Mucosa of rectum (tissue), 2 donors: ENCODE results near the gene EIF4E1B.

Source experiments
- H3K27ac ChIP-seq, 2 donors: one replicate each; pipeline ENCODE4 v1.7.0; 2013; ENCODE audit warnings: inconsistent platforms in 2 of 2, low read depth in 2 of 2, low read length in 2 of 2
- H3K27me3 ChIP-seq, 2 donors: one replicate each; pipeline ENCODE4 v1.7.0; 2013; ENCODE audit warnings: low read length in 2 of 2; ENCODE audit not compliant: control insufficient read depth in 2 of 2, insufficient read depth in 2 of 2
- H3K36me3 ChIP-seq, 2 donors: one replicate each; pipeline ENCODE4 v1.7.0; 2013; ENCODE audit warnings: low read length in 2 of 2; ENCODE audit not compliant: control insufficient read depth in 2 of 2, insufficient read depth in 2 of 2
- H3K4me1 ChIP-seq, 2 donors: one replicate each; pipeline ENCODE4 v1.7.0; 2013; ENCODE audit warnings: low read length in 2 of 2, mild to moderate bottlenecking in 1 of 2; ENCODE audit not compliant: control insufficient read depth in 2 of 2, insufficient read depth in 2 of 2
- H3K4me3 ChIP-seq, 2 donors: one replicate each; pipeline ENCODE4 v1.7.0; 2013; ENCODE audit warnings: low read length in 2 of 2
- H3K9ac ChIP-seq, 2 donors: one replicate each; pipeline ENCODE4 v1.7.0; 2013; ENCODE audit warnings: low read length in 2 of 2, low read depth in 1 of 2, mild to moderate bottlenecking in 1 of 2
- H3K9me3 ChIP-seq, 2 donors: one replicate each; pipeline ENCODE4 v1.7.0; 2013; ENCODE audit warnings: low read length in 2 of 2; ENCODE audit not compliant: control insufficient read depth in 2 of 2
- donor health status: healthy.
- donor health status: Normal muscosa, but diverticular disease.

EIF4E1B gene

DNA sequence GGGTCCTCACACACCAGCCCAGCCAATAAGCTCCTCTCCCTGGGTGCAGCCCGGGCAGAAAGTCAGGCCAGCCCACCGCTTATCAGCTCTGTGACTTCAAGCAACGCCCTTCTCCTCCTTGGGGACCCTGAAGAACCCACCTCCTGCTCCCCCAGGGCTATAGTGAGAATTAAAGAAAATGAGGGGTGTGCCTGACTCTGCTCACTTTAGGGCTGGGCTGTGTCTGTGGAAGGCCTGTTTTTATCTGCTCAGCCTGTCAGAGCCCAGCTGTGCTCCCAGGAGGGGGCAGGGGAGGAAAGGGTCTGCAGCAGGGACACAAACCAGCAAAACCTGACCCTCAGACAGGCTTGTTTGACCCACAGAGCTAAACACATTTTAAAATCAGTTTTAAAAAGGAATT is 24.4 kb upstream of the EIF4E1B start:
- H3K27me3 ChIP-seq: peaks cover 4 to 6% of the 10 kb centered on the region in 2 donors
- no peak overlapping the region for H3K4me3 ChIP-seq
- H3K4me1 ChIP-seq: peaks cover 0 to 5% of the 10 kb centered on the region in 2 donors
- H3K27ac ChIP-seq: no peak overlapping the region
- no peaks in the 10 kb centered on the region for H3K36me3 ChIP-seq
- no peaks in the 10 kb centered on the region for H3K9me3 ChIP-seq
- no peak overlapping the region for H3K9ac ChIP-seq

- H3K36me3 ChIP-seq: no peaks in the 10 kb centered on the region
- peaks cover 0 to 5% of the 10 kb centered on the region in 2 donors for H3K4me1 ChIP-seq
- peaks cover 4 to 6% of the 10 kb centered on the region in 2 donors for H3K27me3 ChIP-seq
- H3K9me3 ChIP-seq: no peaks in the 10 kb centered on the region
- H3K9ac ChIP-seq: no peak overlapping the region
- H3K4me3 ChIP-seq: no peak overlapping the region
- H3K27ac ChIP-seq: no peak overlapping the region
Measured at GRCh38 chr5:176606875-176607274, 23.6 kb upstream of the EIF4E1B start.

- Histone ChIP-seq H3K9me3 (no peaks in the 10 kb centered on the region), H3K27me3 (peaks cover 4 to 10% of the 10 kb centered on the region in 2 donors), H3K4me3 (no peak overlapping the region), H3K9ac (no peak overlapping the region), H3K27ac (no peak overlapping the region), H3K4me1 (peaks cover 0 to 5% of the 10 kb centered on the region in 2 donors), H3K36me3 (no peaks in the 10 kb centered on the region)
Measured at GRCh38 chr5:176608142-176608705, 22.3 kb upstream of the EIF4E1B start.

- peaks cover 0 to 5% of the 10 kb centered on the region in 2 donors for H3K4me1 ChIP-seq
- no peaks in the 10 kb centered on the region for H3K9me3 ChIP-seq
- H3K27me3 ChIP-seq: peaks cover 4 to 10% of the 10 kb centered on the region in 2 donors
- H3K27ac ChIP-seq: no peak overlapping the region
- H3K4me3 ChIP-seq: no peak overlapping the region
- no peak overlapping the region for H3K9ac ChIP-seq
- no peaks in the 10 kb centered on the region for H3K36me3 ChIP-seq
Measured at GRCh38 chr5:176608937-176609723, 21.3 kb upstream of the EIF4E1B start.

DNA sequence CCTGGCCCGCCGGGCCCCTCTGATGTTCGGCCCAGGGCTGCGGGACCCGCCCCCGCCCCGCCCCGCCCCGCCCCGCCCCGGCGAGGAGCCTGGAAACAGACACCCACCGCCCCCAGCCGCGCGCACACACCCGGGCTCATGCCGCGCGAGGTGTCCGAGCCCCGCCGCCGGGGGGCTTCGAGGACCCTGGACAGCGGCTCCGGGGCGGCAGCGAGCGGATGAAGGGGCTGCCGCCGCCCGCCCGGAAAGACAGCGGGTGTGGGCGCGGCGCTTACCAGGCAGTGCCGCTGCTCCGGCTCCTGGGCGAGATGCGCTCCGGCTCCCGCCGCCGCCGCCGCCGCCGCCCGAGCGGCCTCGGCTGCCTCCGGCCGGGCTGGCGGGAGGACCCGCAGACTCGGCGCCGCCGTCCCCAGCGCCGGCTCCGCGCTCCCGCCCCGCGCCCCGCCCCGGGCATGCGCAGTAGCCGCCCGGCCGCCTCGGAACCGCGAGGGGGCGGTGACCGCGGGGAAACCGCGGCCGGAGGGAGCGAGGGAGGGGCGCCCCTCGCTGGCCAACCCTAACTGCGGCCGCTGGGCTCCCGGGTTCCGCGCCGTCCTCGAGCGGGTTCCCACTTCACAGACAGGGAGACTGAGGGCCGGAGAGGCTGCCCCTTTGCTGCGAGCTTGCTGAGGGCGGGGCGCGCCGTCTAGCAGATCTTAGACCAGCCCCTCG is 20.6 kb upstream of the EIF4E1B start, which contains the start of gene GPRIN1:
Gene GPRIN1 (minus strand): TSS at position 433 of the 711 bp plus-strand sequence. CDS start 10,322 bp downstream, outside the sequence.
- Histone ChIP-seq H3K4me1 (peaks cover 0 to 5% of the 10 kb centered on the region in 2 donors), H3K9me3 (no peaks in the 10 kb centered on the region), H3K9ac (peak within 1 kb of the TSS in 1 of 2 donors; percentile 32), H3K4me3 (peak within 1 kb of the TSS; percentile 61 to 62), H3K27me3 (peaks cover 4 to 13% of the 10 kb centered on the region in 2 donors), H3K36me3 (no peaks in the 10 kb centered on the region), H3K27ac (no peak within 1 kb of the TSS)

DNA sequence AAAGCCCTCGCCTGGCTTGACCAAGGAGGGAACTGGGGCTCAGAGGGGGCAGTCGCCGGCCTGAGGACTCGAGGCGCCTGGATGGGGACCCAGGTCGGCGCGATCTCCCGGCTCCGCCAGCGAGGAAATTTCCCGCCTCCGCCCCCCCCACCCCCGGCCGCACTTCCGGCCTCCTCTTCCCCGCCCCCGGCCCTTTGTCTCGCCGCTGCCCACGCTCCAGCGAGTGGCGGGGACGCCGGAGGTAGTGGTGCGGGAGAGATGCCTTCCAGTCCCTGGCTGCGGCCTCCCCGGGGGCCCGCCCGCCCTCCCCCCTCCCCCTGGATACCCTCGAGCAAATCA is 20.1 kb upstream of the EIF4E1B start:
- peak overlapping the region in 1 of 2 donors; percentile 32 for H3K9ac ChIP-seq
- H3K4me1 ChIP-seq: peaks cover 0 to 5% of the 10 kb centered on the region in 2 donors
- no peaks in the 10 kb centered on the region for H3K36me3 ChIP-seq
- H3K4me3 ChIP-seq: peak overlapping the region; percentile 61 to 62
- H3K9me3 ChIP-seq: no peaks in the 10 kb centered on the region
- no peak overlapping the region for H3K27ac ChIP-seq
- peaks cover 4 to 14% of the 10 kb centered on the region in 2 donors for H3K27me3 ChIP-seq

DNA sequence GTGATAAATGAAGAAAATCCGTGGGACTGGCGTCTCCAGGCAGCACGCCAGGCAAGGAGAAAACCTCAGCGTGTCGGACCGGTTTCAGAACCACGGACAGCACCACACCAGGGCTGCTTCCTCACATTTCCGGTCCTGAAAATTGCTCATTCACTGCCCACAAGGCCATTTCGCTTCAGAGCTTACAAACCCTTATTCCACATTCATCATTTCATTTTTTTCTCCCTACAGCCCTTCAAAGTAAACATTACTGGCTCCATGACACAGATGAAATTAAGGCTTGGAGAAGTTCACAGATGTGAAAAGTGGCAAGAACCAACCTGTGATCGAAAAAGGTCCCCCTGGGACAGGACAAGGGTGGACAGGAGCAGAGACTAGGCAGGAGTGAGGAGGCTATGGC is 19.0 kb upstream of the EIF4E1B start:
- Histone ChIP-seq H3K27me3 (peaks cover 4 to 14% of the 10 kb centered on the region in 2 donors), H3K9me3 (no peaks in the 10 kb centered on the region)

DNA sequence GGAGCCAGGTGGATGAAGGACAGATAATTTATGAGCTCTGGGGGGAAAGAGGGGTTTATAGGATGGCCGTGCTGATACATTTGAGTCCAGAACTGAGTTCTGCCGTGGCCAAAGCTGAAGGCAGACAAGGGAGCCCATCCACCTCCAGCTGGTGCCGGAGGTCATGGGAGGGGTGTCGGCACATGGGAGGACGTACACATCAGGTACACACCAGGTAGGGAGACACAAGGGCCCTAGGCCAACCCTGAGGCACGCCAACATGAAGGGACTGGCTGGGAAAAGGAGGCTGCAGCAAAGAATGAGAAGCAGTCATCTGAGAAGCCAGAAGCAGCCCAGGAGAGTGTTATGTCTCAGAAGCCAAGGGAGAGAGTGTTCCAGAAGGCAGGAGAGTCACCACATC is 18.5 kb upstream of the EIF4E1B start:
- no peak overlapping the region for H3K4me3 ChIP-seq
- peaks cover 0 to 5% of the 10 kb centered on the region in 2 donors for H3K4me1 ChIP-seq
- H3K9me3 ChIP-seq: no peaks in the 10 kb centered on the region
- H3K36me3 ChIP-seq: no peaks in the 10 kb centered on the region
- H3K27me3 ChIP-seq: peaks cover 8 to 17% of the 10 kb centered on the region in 2 donors
- H3K27ac ChIP-seq: no peak overlapping the region
- H3K9ac ChIP-seq: no peak overlapping the region

More for the DNA sequence above, 19.0 kb upstream of the EIF4E1B start:
- no peak overlapping the region for H3K9ac ChIP-seq
- no peaks in the 10 kb centered on the region for H3K36me3 ChIP-seq
- H3K27ac ChIP-seq: no peak overlapping the region
- H3K4me3 ChIP-seq: no peak overlapping the region
- H3K4me1 ChIP-seq: peaks cover 0 to 5% of the 10 kb centered on the region in 2 donors

GRCh38 chr5:176612855-176613254 is 17.6 kb upstream of the EIF4E1B start:
- H3K9me3 ChIP-seq: no peaks in the 10 kb centered on the region
- no peak overlapping the region for H3K9ac ChIP-seq
- no peaks in the 10 kb centered on the region for H3K36me3 ChIP-seq
- H3K4me1 ChIP-seq: peaks cover 0 to 5% of the 10 kb centered on the region in 2 donors
- no peak overlapping the region for H3K4me3 ChIP-seq
- peaks cover 11 to 19% of the 10 kb centered on the region in 2 donors for H3K27me3 ChIP-seq
- no peak overlapping the region for H3K27ac ChIP-seq
